T-helper 17 cell (primary cell): ENCODE results near the gene HIVEP3. TPM values are rescaled to one million over a fixed set of nuclear protein-coding genes. Genes with fewer than 3 reads are reported as not detected.
"Not testable (repeated sequence)": the region's sequence is repeated elsewhere in the genome, so short reads cannot be mapped to it uniquely, and the experiment has no call there.

Source experiments
- ATAC-seq: fragments of 150-1000 bp; cut with Tn5 transposase; 2 replicates; pipeline ENCODE4 v1.10.0; 2021; ENCODE audit warnings: mild to moderate bottlenecking, moderate library complexity
- DNase-seq, 3 donors: peaks; one replicate each; pipeline versions ENCODE4 v3.0.0 to v3.0.0-alpha.2; 2020 to 2021
- H3K9me3 ChIP-seq: one replicate; pipeline ENCODE4 v1.7.0; 2013; ENCODE audit warnings: low read length, mild to moderate bottlenecking; ENCODE audit not compliant: control insufficient read depth, poor library complexity, severe bottlenecking
- H3K27ac Mint-ChIP-seq: one replicate; pipeline ENCODE4 v1.8.0; 2022; ENCODE audit warnings: mild to moderate bottlenecking, moderate library complexity, mixed read lengths
- H3K27me3 Mint-ChIP-seq: one replicate; pipeline ENCODE4 v1.8.0; 2022; ENCODE audit warnings: mixed read lengths
- H3K36me3 Mint-ChIP-seq: one replicate; pipeline ENCODE4 v1.8.0; 2022; ENCODE audit warnings: low read depth, mixed read lengths
- H3K4me1 Mint-ChIP-seq: one replicate; pipeline ENCODE4 v1.8.0; 2022; ENCODE audit warnings: mild to moderate bottlenecking, mixed read lengths
- H3K4me3 Mint-ChIP-seq: one replicate; pipeline ENCODE4 v1.8.0; 2022; ENCODE audit warnings: mild to moderate bottlenecking, moderate library complexity, mixed read lengths
- total RNA-seq, 4 donors: library from RNA in 2 of 4; stranded (reverse) in 2 of 4; gene quantifications; one replicate each; pipeline ENCODE4 v1.2.3 and lab custom pipeline; 2022 to 2026

The HIVEP3 gene
- total RNA-seq, 2 donors from 2014 or later, result 11.1 to 13.9 TPM

DNA sequence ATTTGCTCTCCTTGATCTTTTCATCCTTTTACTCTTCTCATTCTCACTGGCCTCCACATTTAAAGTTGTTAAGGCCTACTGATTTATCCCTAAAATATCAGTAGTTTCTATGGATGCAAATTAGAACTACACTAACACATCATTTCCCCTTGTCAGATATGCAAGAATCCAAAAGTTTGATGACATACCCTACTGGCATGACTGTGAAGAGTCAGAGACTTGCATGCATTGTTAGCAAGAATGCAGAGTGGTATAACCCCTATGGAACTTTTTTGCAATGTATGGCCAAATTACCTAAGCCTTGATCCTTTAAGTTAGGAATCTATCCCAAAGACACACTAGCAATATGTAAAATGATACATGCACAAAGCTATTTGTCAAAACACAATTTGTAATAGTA, 23.6 kb upstream of the HIVEP3 start:
- Mint-ChIP-seq H3K36me3 (peaks cover 9% of the 10 kb centered on the region), H3K27me3 (no peaks in the 10 kb centered on the region), H3K4me1 (peaks cover 4% of the 10 kb centered on the region), H3K4me3 (no peak overlapping the region), H3K27ac (no peak overlapping the region)
- H3K9me3 ChIP-seq, result no peaks in the 10 kb centered on the region
- DNase-seq, result no peak
- ATAC-seq, result no peak

DNA sequence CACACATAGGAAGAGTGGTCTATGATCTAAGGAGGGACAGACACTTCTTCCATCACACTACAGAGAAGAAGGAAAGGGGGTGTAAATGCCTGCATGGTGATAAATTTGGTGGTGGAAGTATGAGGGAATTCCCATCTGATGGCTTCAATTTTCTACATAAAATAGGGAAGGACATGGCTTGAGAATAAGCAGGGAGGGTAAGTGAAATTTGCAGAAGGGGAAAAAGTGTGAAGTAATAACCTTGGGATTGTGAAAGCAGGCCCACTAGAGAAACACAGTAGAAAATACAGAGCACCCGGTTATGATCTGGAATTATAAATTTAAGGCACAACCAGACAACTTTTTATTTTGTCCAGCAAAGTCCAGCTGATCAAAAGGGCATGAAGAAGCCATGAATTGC, 22.7 kb upstream of the HIVEP3 start:
- Mint-ChIP-seq H3K27ac (no peak overlapping the region), H3K27me3 (no peaks in the 10 kb centered on the region), H3K4me3 (no peak overlapping the region), H3K36me3 (peaks cover 9% of the 10 kb centered on the region), H3K4me1 (peaks cover 4% of the 10 kb centered on the region)
- ATAC-seq (no peak), DNase-seq (no peak)
- no peaks in the 10 kb centered on the region for H3K9me3 ChIP-seq

DNA sequence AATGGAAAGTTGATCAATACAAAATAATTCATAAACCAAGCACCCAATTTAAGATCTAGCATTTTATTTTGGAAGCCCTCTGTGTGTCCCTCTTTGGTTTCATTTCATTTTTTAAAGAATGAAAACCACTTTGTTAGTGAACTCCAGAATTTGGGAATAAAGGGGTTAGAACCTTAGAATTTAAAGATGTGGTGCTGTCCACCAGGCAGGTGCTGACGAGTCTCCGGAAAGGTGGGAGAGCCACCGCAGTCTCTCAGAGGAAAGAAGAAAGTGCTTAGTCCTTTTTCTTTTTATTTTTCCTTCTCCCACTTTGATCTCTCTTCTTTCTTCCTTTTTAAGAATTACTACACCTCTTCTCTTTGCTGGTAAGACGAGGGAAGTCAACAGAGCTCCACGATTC, 20.5 kb upstream of the HIVEP3 start:
- no peak for DNase-seq
- Mint-ChIP-seq H3K27ac (no peak overlapping the region), H3K4me3 (no peak overlapping the region), H3K4me1 (peaks cover 6% of the 10 kb centered on the region), H3K27me3 (no peaks in the 10 kb centered on the region), H3K36me3 (peaks cover 9% of the 10 kb centered on the region)
- ATAC-seq, result no peak
- H3K9me3 ChIP-seq, result no peaks in the 10 kb centered on the region

DNA sequence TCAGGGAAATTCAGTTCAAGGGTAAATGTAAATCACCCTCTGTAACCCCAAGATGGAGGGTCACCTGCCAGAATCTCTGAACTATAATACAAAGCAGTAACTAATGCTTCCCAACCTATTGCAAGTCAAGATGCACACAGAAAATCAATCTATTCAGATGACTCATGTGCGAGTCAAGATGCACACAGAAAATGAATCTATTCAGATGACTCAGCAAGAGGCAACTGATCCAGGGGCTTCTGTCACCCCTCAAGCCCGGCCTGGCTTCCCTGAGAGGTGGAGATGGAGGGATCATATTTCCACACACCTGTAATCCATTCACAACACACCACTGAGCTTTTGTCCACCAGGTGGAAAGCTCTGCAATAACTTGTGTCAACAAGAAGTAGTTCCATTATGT, 17.4 kb upstream of the HIVEP3 start:
- Mint-ChIP-seq H3K4me1 (peaks cover 10% of the 10 kb centered on the region), H3K36me3 (peaks cover 11% of the 10 kb centered on the region), H3K27ac (no peak overlapping the region), H3K4me3 (no peak overlapping the region), H3K27me3 (no peaks in the 10 kb centered on the region)
- ATAC-seq, result no peak
- DNase-seq, result no peak
- H3K9me3 ChIP-seq, result no peaks in the 10 kb centered on the region

DNA sequence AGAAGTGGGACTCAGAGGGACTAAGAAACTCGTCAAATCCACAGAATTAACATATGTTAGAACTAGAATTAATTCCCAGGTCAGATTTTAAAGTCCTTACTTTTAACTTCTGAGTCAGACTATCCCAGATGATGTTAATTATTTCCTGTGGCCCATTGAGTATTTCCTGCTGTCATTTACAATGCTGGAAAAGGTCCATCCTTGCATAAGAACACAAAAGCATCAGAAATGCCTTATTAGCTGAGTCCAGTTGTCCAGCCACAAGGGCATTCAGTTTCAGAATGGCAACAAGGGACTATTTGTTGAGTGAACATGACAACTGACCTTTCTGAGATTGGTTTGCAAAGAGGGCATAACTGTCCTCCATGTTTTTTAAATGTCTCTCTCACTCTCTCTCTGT, 16.5 kb upstream of the HIVEP3 start:
- Mint-ChIP-seq H3K4me3 (no peak overlapping the region), H3K27ac (no peak overlapping the region), H3K27me3 (no peaks in the 10 kb centered on the region), H3K36me3 (peaks cover 9% of the 10 kb centered on the region), H3K4me1 (peaks cover 6% of the 10 kb centered on the region)
- no peak for ATAC-seq
- no peak for DNase-seq
- no peaks in the 10 kb centered on the region for H3K9me3 ChIP-seq

DNA sequence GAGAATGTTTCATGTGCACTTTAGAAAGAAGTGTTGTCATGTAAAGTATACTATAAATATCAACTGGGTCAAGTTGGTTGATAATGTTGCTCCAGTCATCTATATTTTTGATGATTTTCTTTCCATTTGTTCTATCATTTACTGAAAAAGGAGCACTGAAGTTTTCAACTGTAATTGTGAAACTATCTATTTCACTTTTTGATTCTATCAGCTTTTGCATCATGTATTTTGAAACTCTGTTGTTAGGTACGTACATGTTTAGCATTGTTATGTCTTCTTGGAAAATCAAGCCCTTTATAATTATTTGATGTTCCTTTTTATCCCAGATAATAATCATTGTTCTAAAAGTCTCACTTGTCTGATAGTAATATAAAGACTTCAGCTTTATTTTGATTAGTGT, 14.4 kb upstream of the HIVEP3 start:
- no peak for ATAC-seq
- peaks cover 6% of the 10 kb centered on the region for H3K4me1 Mint-ChIP-seq
- DNase-seq, result no peak
- no peak overlapping the region for H3K27ac Mint-ChIP-seq
- no peaks in the 10 kb centered on the region for H3K27me3 Mint-ChIP-seq
- no peaks in the 10 kb centered on the region for H3K9me3 ChIP-seq
- H3K4me3 Mint-ChIP-seq, result no peak overlapping the region
- peaks cover 4% of the 10 kb centered on the region for H3K36me3 Mint-ChIP-seq

DNA sequence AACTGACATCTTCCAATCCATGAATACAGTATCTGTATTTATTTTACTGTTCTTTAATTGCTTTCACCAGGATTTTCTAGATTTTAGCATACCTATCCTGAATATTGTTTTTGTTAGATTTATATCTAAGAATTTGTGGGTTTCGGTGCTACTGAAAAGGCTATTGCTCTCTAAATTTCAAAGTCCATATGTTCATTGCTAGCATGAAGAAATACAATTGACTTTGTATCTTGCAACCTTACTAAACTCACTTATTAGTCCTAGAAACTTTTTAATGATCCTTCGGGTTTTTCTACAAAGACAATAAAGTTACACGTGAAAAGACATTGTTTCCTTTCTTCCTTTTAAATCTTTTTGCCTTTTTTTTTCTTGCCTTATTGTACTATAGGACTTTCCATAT, 12.9 kb upstream of the HIVEP3 start:
- Mint-ChIP-seq H3K27ac (no peak overlapping the region), H3K36me3 (peaks cover 2% of the 10 kb centered on the region), H3K4me1 (peaks cover 6% of the 10 kb centered on the region), H3K27me3 (no peaks in the 10 kb centered on the region), H3K4me3 (no peak overlapping the region)
- DNase-seq (no peak), ATAC-seq (no peak)
- no peaks in the 10 kb centered on the region for H3K9me3 ChIP-seq

DNA sequence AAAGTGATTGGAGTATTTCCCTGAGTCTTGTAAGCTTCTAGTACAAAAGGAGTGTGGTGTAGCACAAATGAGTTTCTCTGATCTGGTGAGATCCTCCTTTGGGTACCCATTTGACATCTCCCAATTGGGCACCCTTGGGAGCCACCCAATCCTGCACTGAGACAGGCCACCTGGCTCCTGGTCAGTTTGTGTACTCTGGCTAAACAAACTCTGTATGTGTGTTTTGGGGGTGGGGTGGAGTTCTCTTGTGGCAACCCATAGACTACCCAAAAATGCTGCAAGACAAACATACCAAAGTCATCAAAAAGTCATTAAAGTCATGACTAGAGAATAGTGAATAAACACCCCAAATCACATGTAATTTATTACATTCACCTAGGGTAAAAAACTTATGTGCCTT, 8.4 kb upstream of the HIVEP3 start:
- H3K9me3 ChIP-seq, result no peaks in the 10 kb centered on the region
- peak overlapping the region; percentile 21 for H3K27ac Mint-ChIP-seq
- H3K27me3 Mint-ChIP-seq, result no peaks in the 10 kb centered on the region
- H3K4me1 Mint-ChIP-seq, result peaks cover 8% of the 10 kb centered on the region
- H3K4me3 Mint-ChIP-seq, result no peak overlapping the region
- DNase-seq (no peak), ATAC-seq (no peak)
- no peaks in the 10 kb centered on the region for H3K36me3 Mint-ChIP-seq

DNA sequence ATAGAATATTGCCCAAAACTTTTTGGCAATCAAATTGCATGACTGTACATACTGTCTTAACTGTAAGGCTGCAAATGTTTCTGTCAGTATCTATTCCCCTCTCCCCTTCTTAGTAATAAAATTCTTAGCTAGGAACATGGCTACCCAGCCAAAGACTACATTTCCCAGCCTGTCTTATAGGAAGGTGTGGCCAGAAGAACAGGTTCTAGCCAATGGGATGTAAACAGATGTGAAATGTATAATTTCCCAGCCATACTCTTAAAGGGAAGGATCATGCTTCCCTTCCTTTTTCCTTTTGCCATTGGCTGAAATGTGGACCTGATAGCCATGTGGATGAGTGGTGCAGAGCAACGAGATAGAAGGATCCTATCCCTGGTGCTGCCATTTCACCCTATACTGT, 7.0 kb upstream of the HIVEP3 start:
- peak; percentile 35 for ATAC-seq
- no peak for DNase-seq
- Mint-ChIP-seq H3K36me3 (no peaks in the 10 kb centered on the region), H3K27me3 (no peaks in the 10 kb centered on the region), H3K4me1 (peaks cover 10% of the 10 kb centered on the region), H3K4me3 (no peak overlapping the region), H3K27ac (no peak overlapping the region)
- H3K9me3 ChIP-seq, result no peaks in the 10 kb centered on the region

DNA sequence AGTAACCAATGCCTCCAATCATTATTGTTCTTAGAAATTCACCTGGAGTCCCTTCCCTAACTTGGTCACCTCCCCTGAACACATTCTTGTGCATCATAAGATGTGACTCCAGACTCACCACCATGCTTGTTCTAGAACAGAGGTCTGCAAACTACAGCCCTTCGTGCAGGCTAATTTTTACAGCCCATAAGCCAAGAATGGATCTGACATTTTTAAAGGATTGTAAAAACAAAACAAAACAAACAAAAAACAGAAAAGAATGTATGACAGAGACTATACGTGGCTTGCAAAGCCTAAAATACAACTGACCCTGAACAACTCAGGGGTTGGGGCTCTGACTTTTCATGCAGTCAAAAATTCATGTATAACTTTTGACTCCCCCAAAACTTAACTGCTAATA, 6.2 kb upstream of the HIVEP3 start:
- no peak overlapping the region for H3K27ac Mint-ChIP-seq
- no peaks in the 10 kb centered on the region for H3K36me3 Mint-ChIP-seq
- ATAC-seq (no peak), DNase-seq (no peak)
- H3K9me3 ChIP-seq, result no peaks in the 10 kb centered on the region
- H3K4me1 Mint-ChIP-seq, result peaks cover 14% of the 10 kb centered on the region
- no peaks in the 10 kb centered on the region for H3K27me3 Mint-ChIP-seq
- H3K4me3 Mint-ChIP-seq, result no peak overlapping the region

DNA sequence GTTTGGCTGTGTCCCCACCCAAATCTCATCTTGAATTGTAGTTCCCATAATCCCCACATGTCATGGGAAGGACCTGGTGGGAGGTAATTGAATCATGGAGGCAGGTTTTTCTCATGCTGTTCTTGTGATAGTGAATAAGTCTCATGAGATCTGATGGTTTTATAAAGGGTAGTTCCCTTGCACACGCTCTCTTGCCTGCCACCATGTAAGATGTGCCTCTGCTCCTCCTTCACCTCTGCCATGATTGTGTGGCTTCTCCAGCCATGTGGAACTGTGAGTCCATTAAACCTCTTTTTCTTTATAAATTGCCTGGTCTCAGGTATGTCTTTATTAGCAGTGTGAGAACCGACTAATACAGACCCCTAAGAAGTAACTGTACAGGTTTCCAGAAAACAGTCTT, 2.5 kb upstream of the HIVEP3 start:
- not testable (repeated sequence) for H3K4me3 Mint-ChIP-seq, ATAC-seq, H3K9me3 ChIP-seq, H3K36me3 Mint-ChIP-seq, H3K27ac Mint-ChIP-seq, H3K27me3 Mint-ChIP-seq, DNase-seq
- peaks cover 40% of the 10 kb centered on the region for H3K4me1 Mint-ChIP-seq

DNA sequence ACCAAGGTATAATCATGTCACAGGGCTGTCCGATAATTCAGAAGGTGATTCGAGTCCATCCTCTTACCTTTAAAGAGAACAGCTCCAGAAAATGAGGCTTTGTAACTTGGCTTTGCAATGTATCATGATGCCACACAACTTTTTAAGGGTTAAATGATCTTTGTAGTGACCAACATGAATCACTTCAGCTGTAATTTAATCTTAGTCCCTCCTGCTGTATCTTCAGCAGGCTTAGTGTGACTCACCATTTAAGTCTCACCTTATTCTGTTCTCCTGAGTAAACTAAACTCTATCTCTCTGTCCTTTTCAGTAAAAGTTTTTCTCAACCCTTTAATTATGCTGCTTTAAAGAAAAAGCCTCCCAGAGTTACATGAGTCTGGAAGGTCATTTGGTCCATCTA, 1.9 kb upstream of the HIVEP3 start:
- Mint-ChIP-seq H3K36me3 (no peaks in the 10 kb centered on the region), H3K4me1 (peaks cover 44% of the 10 kb centered on the region), H3K4me3 (no peak overlapping the region), H3K27me3 (no peaks in the 10 kb centered on the region), H3K27ac (peak overlapping the region; percentile 82)
- no peak for ATAC-seq
- H3K9me3 ChIP-seq, result no peaks in the 10 kb centered on the region
- no peak for DNase-seq

DNA sequence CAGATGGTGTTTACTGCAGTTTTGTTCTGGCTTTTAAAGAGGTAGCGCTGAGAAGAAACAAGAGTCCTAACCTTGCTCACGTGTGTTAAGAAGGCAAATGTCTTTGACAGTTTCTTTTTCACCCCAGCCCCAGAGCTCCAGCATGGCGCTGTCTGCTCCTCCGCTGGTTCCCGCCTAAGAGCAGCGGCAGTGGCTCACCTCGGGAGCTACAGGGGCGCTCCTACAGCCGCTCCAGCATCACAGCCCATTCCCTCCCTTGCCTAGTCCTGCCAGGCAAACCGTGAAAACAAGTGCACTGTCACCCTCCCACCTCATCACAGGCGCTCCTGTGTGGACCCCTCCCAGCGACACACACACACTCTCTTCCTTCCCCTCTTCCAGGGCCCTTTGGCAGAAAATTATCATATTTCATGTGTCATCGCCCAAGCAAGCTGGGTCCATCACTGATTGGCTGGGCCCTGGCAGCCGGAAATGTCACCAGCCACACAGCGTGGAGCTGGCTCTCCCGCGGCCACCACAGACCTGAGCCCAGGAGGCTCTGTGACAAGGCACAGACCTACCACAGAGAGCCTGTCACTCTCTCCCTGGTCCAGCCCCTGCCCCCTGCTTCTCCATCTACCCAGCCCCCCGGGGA, 1.2 kb upstream of the HIVEP3 start:
- Mint-ChIP-seq H3K36me3 (no peaks in the 10 kb centered on the region), H3K4me1 (peaks cover 50% of the 10 kb centered on the region)
- peak; percentile 56 to 63 (median 61) for DNase-seq

DNA sequence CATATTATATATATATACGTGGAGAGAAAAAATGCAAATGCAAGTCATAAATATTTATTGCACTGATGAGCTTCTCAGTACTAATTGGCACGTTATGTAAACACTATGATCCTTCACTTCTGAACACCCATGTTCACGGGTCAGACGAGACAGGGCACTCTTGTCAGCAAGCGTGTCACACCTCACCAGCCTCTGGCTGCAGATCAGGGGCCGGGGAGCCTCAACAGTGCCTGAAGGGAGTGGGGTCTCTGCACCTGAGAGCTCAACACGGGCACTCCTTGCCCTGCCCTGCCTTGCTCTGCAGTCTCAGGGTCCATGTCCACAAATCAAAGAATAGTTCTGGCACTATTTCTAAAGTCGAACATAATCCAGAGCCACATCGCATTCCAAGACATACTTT, 409 bp upstream of the HIVEP3 start:
- Mint-ChIP-seq H3K4me3 (peak overlapping the region; percentile 92), H3K4me1 (peaks cover 52% of the 10 kb centered on the region), H3K27ac (peak overlapping the region; percentile 82), H3K27me3 (no peaks in the 10 kb centered on the region), H3K36me3 (no peaks in the 10 kb centered on the region)
- ATAC-seq (no peak), DNase-seq (no peak)
- H3K9me3 ChIP-seq, result no peaks in the 10 kb centered on the region

More for the DNA sequence above, 1.2 kb upstream of the HIVEP3 start:
- Mint-ChIP-seq H3K4me3 (peak overlapping the region; percentile 92), H3K27ac (peak overlapping the region; percentile 82), H3K27me3 (no peaks in the 10 kb centered on the region)
- peak; percentile 90 for ATAC-seq
- H3K9me3 ChIP-seq, result no peaks in the 10 kb centered on the region
